GM19099 (cell line): ENCODE results near the gene USH1C.

Source experiments
- POLR2A ChIP-seq: IDR thresholded peaks from 3 replicates; pipeline ENCODE4 v1.6.1; 2011; ENCODE audit warnings: low read depth; ENCODE audit not compliant: insufficient read length; ENCODE audit errors: extremely low read depth

USH1C gene

DNA sequence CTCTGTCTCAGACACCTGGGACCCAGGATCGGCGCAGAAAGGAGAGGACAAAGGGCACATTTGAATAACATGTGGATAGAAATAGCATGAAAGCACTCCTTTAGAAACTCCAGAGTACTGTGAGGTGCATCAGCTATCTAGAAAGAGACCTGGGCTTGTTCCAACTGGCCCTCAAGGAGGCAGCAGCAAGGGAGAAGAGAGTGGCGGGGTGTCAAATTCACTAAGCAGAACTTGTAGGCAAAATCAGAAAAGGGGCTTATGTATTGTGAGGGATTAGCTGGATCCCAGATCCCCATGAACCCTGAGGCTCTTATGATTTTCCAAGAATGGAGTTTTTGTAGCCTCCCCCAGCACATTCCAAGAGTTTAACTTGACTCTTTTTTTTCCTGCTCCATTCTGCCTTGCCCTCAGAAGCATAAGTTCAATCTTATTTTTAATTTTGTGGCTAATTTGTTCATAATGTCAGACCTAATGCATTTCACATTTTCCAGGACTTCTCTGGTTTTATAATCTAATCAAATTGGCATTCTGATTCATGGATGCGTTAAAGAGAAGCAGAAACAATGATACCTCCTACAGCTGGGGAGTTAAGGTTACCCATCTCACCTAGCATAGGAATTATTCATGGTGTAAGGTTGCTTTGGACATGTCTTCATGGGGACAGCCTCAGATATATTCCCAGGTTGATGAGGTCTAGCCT is 33.6 kb downstream of the USH1C start:
- TF ChIP-seq POLR2A: no peak

DNA sequence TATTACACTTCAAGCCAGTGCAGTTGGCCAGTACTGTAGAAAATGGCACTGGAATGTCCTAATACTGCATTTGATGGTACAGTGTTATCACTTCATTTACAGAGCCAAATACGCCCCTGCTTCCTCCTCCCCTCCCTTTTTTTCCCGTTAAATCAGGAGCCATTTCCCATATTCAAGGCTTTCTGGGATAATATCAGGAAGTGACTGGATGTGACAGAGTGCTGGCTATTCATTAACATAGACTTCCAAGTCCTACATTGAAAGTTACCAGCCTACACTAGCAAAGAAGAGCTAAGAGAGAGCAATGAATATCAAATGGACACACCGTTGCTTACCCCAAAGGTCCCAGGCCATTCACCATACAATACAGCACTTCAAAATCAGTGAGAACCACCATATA is 35.4 kb downstream of the USH1C start:
- no peak for TF ChIP-seq POLR2A

DNA sequence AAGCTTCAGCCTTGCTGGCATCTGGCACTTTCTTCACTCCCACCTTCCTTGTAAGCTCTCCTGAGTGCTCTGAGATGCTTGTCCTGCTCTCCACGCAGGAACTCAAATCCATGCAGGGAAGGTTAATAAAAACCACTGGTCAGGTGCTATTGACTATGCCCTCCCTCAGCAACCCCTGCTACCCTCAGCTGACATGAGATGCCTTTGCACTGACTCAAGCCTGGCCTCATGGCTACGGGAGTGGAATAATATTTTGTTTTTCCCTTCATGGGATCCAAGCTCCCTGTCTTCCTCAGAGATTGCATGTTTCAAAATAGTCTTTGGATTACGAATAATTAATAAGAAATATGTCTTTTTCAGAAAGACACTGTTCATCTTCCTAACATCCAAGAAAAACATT is 35.9 kb downstream of the USH1C start:
- TF ChIP-seq POLR2A: no peak

DNA sequence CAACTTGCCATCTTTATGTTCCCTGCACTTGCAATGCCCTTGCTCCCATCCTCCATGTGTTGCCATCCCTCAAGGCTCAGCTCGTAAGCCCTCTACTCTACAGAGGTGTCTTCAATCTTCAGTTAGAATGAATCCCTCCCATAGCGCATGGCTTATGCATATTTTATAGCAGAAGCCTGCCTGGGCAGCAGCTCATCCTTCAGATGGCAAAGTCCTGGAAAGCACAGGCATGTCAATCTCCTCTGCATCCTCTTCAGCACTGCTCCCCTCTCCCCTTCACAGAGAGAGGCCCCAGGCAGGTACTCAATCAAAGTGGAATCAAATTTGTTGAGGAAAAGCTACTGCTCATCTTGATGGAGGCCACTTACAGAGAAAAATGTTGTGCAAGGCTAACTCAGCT is 36.4 kb downstream of the USH1C start:
- no peak for TF ChIP-seq POLR2A

DNA sequence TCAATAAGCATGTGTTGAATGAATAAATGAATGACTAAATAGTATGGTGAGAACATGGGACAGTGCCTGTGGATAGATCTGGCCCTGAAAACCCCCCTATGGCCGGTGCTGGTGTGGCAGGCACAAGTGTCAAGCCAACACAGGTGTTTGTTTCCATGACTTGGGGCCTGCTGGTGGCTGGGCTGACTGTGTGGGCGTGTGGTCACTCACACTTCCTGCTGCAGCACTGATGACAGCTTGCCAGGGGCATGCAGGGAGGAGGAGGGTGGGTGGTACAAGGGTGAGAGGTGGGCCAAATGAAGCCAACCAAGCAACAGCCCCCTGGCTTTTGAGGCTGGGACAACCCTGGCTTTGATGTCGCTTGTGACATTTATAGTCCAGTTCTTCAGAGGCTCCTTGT is 37.3 kb downstream of the USH1C start:
- no peak for TF ChIP-seq POLR2A

DNA sequence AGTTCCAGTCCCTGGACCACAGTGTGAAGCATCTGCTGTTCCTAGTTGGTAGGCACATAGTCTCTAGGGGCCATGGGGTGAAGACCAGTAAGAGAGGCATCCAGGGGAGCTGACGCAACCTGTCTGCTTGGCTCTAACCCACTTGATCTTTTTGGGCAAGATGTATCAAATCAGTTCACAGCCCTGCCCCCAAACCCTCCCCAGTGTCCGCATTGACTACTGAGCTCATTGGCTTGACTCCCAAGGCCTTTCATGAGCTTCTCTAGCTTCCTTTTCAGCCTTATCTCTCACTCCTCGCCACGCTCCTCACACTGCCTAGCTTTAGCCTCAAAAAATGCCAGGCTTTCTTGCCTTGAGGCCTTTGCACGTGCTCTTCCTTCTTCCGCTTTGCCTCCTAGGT is 37.9 kb downstream of the USH1C start:
- TF ChIP-seq POLR2A: no peak

DNA sequence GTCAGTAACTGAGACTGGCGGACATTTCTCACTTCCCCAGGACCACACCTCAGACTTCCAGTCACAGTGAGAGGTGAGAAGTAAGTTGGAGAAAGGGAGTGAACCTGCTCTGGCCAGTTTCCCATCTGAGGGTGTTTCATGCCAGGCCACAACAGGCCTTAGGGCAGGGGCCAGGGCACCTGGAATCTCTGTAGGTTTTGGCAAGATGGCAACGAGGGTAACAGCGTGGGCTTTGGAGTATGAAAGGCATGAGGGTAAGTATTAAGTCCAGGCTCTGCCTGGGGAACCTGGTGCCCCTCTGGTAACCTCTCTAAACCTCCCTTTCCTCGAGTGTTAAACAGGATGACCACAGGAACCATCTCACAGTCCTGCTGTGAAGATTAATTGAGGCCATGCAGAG is 39.1 kb downstream of the USH1C start:
- no peak for TF ChIP-seq POLR2A

DNA sequence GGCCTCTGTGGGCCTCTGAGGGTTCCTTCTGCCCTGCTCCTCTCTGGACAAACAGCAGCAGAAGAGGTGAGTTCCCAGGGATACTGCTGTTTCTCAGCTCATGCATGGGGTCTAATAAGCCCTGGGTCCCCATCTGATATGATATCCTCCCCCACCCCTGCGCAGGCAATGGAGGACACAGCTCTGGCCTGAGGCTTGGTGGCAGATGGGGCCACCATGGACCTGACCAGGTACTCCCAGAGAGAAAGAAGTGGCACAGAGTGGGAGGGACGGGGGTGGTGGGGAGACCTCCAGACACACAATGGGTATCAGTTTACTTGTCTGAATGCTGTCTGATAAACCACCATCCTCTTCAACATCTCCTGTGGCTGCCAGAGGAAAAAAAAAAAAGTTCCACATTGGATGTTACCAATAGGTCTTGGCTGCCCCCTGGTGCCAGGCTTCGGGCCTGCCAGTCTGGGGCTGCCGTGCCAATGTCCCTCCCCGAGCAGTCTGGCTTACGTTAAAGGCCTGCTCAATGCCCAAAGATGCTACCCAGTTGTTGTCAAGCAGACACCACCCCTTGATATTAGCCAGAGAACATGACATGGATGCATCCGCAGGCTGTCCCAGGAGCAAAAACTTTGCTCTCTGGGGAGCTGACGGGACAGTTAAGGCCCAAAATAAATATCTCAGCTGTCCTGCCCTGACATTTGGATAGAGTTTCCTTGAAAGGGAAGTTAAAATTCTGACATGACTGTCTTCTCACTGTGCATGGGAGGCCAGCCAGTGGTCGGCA is 39.7 kb downstream of the USH1C start:
- TF ChIP-seq POLR2A: no peak

DNA sequence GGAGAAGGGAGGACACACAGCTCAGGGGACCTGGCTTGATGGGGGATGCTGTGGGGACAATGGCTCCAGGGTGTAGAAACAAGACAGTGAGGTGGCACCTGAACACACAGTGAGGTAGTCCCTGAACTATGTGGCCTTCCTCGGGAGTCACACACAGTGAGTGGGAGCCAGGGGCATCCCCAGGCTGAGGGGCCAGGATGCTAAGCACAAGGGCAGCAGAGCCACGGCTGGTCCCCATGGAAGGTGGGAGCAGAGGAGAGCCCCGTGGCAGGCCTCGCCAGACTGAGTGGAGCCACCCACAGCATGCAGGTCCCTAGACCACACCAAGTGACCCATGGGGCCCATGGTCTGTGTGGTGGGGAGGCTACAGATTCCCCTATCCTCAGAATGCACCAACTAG is 41.6 kb downstream of the USH1C start:
- no peak for TF ChIP-seq POLR2A

DNA sequence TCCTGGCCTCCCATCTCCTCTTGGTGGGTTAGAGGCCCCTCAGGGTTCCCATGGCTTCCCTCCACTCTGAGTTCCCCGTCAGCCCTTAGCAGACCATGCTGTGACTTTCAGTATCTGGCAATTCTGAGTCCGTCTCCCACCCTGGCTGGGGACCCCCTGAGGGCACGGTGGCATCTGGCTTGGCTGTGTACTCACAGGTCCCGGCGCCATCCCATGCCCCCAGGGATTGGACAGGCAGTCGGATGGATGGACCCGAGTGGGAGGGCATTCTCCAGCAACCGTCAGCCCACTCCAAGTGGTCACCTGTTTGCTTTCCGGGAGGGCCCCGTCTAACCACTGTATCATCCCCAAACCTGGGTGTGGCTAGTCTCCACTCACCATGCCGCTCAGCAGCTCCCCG is 43.5 kb downstream of the USH1C start:
- no peak for TF ChIP-seq POLR2A

DNA sequence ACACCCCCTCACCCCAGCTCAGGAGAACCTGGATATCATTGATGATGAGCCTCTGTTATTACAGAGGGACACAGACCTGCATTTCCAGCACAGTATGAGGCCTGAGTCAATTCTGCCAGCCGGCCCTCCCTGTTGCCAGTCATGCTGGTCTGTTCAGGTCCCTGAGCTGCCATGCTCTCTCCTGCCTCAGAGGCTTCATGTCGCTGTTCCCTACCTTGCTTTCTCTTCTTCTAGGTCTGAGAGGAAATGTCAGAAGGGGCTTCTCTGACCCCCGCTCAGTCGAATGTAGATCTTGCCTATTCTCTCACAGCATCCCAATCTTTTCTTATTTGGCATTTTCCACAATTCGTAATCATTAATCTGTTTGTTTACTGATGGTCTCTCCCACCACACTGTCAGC is 45.7 kb downstream of the USH1C start:
- TF ChIP-seq POLR2A: no peak

DNA sequence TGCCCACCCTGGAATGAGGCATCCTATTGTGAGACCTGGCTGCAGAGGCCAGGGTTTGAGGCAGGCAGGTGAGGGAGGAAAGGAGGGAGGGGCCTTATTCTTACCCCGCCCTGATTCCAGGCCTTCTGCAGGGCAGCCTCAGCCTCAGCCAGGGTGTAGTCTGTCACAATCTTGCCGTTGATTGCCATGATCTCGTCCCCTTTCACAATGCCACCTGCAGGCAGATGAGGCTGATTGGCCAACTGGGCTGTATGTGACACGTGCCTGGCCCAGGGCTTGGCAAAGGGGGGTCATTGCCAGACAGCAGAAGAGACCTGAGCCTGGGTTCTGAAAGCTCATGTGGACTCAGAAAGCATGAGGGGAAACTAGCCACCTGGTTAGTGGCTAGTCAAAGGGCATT is 46.2 kb downstream of the USH1C start:
- TF ChIP-seq POLR2A: no peak

DNA sequence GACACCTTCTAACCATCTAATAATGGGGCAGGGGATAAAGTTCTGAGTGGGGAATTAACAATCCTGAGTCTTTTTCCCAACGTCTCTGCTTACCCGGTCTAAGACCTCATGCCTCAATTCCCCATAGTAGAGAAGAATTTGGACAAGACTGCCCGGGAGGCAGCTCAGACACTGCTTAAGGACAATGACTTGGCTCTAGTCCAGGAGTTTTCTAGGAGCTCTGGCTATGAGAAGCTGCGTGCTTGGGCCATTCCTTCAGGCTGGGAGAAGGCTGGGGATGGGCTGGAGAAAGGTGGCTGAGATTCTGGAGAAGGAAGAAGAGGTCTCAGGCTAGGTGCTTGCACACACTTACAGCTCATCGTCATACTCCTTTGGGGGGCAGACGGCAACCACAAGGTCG is 47.8 kb downstream of the USH1C start:
- no peak for TF ChIP-seq POLR2A

DNA sequence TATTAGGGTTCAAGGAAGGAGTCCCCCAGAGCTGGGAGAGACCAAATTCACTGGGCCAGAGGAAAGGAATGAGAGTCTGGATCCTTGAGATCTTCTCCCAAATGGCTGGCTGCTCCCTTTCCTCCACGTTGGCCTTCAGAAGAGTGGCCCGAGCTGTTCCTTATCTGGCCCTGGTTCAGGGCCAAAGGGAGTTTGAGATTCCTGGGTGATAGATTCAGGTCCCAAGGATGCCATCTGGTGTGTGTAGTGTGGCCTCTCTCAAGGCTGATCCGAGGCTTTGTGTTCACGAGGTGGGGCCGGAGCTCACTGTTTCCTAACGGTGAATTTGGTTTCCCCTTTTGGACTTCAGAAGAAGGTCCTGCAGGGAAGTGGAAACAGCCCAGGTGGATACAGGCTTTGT is 50.2 kb downstream of the USH1C start:
- no peak for TF ChIP-seq POLR2A

DNA sequence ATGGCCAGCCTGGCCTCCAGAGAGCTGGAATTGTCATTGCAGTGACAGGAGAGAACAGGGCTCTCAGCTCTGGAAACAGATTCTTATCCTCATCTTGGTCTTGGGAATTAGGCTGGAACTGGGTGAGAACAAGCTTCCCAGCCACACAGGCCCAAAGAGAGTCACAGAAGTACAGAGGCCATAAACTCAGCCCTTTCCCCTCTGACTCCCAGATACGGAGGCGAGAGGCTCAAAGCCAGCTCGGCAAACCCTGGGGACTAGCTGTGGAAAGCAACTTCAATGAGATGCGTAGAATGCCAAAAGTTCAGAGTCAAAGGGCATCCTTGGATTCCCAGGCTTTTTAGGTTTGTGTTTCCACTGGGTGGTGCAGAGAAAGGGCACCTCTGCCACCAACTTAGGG is 53.3 kb downstream of the USH1C start:
- TF ChIP-seq POLR2A: no peak

DNA sequence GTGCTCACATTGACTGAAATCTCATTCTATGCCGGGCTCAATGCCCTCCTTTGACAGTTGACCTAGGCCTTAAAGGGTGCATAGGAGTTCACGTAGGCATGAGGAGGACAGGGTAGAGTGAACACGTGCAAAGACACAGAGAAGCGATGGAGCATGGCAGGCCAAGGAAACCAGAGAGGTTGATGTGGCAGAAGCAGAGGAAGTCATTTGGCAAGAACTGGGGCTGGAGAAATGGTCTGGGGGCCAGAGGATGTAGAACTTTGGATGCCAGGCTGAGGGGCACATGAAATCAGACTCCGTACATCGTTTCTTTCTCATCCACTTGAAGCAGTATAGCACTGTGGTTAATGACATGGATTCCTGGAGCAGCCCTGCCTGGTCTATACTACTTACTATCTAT is 54.0 kb downstream of the USH1C start:
- TF ChIP-seq POLR2A: no peak

DNA sequence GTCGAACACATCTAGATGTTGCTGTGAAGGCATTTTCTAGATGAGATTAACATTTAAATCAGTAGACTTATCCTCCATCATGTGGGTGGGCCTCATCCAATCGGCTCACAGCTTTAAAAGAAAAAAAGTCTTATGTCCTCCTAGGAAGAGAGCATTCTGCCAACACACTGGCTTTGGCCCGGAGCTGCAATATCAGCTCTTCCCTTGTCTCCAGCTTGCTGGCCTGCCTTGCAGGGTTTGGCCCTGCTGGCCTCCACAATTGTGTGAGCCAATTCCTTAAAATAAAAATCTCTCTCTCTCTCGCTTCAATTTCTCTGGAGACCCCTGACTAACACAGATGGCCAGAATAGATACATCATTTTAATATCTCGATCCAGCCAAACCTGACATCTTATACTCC is 54.5 kb downstream of the USH1C start:
- TF ChIP-seq POLR2A: no peak

DNA sequence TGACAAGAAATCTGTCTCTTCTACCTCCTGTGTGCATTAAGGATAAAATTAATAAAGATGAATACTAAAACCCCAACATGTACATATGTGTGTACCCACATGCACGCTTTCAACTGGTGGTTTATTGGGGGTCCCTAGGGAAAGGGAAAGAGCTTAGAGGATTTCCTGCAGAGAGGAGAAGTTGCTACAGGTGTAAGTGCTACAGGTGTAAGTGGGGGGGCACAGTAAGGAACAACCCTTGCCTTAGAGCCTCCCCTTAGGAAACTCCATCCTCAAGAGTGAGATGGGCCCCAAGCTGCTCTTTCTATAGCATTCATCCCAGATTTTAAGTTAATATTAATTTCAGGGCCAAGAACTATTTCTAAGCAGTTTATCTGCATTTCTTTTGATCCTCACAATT is 55.7 kb downstream of the USH1C start:
- no peak for TF ChIP-seq POLR2A

DNA sequence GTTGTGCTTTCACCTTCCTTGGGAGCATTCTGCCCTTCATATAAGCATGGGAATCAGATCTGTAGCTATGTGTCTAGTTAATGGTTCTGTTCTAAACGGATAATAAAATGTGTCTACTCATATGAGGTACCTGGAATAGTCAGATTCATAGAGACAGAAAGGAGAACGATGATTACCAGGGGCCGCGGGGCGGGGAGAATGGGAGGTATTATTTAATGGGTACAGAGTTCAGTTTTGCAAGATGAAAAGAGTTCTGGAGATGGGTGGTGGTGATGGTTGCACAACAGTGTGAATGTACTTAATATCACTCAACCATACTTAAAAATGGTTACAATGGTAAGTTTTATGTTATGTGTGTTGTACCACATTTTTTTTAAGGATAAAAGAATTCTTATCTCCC is 57.6 kb downstream of the USH1C start:
- TF ChIP-seq POLR2A: no peak
